A673 (cell line): ENCODE data around the gene RBSN. TPM values are rescaled to one million over a fixed set of nuclear protein-coding genes. Genes with fewer than 3 reads are reported as not detected.

Experiments
- BruUV-seq: library from RNA; stranded (reverse); fragments of 400-500 nt; replicated peaks from 2 replicates; lab custom pipeline; 2021; lab: Mats Ljungman, UMichigan
- CTCF ChIA-PET: fragments of 300-600 bp; sonication (Branson Sonifier 250); formaldehyde crosslinking; loops from one replicate; lab custom pipeline; 2022; ENCODE audit warnings: antibody characterized with exemption; lab: Charles Lee
- POLR2A ChIA-PET: fragments of 300-600 bp; sonication (Branson Sonifier 250); formaldehyde crosslinking; loops from one replicate; lab custom pipeline; 2022; ENCODE audit warnings: antibody characterized with exemption; ENCODE audit not compliant: low non-redundant PET; lab: Charles Lee
- DNase-seq: peaks from one replicate; pipeline ENCODE4 v3.0.0-alpha.2; 2015; ENCODE audit warnings: low spot score
- H3K27ac ChIP-seq: fragments of 200-600 bp; sonication (generic); 2 replicates; pipeline ENCODE4 v1.5.1; 2016; ENCODE audit warnings: mixed run types, low read depth, mild to moderate bottlenecking, mixed read lengths, antibody characterized with exemption, low read length; ENCODE audit not compliant: poor library complexity, severe bottlenecking
- H3K27me3 ChIP-seq: fragments of 200-600 bp; sonication (generic); replicated peaks from 2 replicates; pipeline ENCODE4 v1.6.1; 2017; ENCODE audit warnings: mixed run types, low read depth, mild to moderate bottlenecking, mixed read lengths, antibody characterized with exemption, low read length; ENCODE audit not compliant: insufficient read depth, poor library complexity
- H3K36me3 ChIP-seq: fragments of 200-600 bp; sonication (generic); 2 replicates; pipeline ENCODE4 v1.6.1; 2016; ENCODE audit warnings: mixed run types, mild to moderate bottlenecking, mixed read lengths, antibody characterized with exemption, low read length; ENCODE audit not compliant: insufficient read depth, poor library complexity, severe bottlenecking
- H3K4me1 ChIP-seq: fragments of 200-600 bp; sonication (generic); 2 replicates; pipeline ENCODE4 v1.6.1; 2017; ENCODE audit warnings: mixed run types, mild to moderate bottlenecking, mixed read lengths, antibody characterized with exemption, low read length; ENCODE audit not compliant: insufficient read depth, poor library complexity, severe bottlenecking
- H3K4me3 ChIP-seq: fragments of 200-600 bp; sonication (generic); 2 replicates; pipeline ENCODE4 v1.5.1; 2016; ENCODE audit warnings: low read depth, mixed run types, mild to moderate bottlenecking, mixed read lengths, low read length; ENCODE audit not compliant: poor library complexity, severe bottlenecking
- H3K9me3 ChIP-seq: fragments of 200-600 bp; sonication (generic); 2 replicates; pipeline ENCODE4 v1.6.1; 2016; ENCODE audit warnings: mixed run types, low read depth, mild to moderate bottlenecking, mixed read lengths, antibody characterized with exemption, low read length; ENCODE audit not compliant: poor library complexity, severe bottlenecking
- EZH2 ChIP-seq: fragments of 200-600 bp; sonication (generic); IDR thresholded peaks from 2 replicates; pipeline ENCODE4 v1.6.1; 2017; ENCODE audit warnings: borderline replicate concordance, low read depth, mild to moderate bottlenecking, mixed read lengths, antibody characterized with exemption, low read length; ENCODE audit not compliant: poor library complexity, severe bottlenecking
- intact Hi-C: fragments of 100-400 bp; cut with micrococcal nuclease; formaldehyde crosslinking; loops from one replicate; pipeline ENCODE4 v1.10.0; 2022; ENCODE audit not compliant: unreplicated experiment
- total RNA-seq: library from RNA; stranded (reverse); gene quantifications from 2 replicates; pipeline ENCODE4 v1.2.3, GENCODE V29; 2021
- TF ChIP-seq, protein P1 (sequence below): fragments of 300-800, 200-600 bp; sonication (generic); conservative IDR thresholded peaks from 2 replicates; pipeline ENCODE4 v1.5.1; 2017; ENCODE audit warnings: low read depth, mild to moderate bottlenecking, antibody characterized with exemption, low read length, moderate library complexity, mixed read lengths

The RBSN gene
- total RNA-seq, 1 experiment from 2014 or later: 31.2 TPM

GRCh38 chr3:15099364-15100098, 583 bp upstream of the RBSN start:
- intact Hi-C loops: loop anchor here (2.0 kb wide), 1 partner anchor 151 kb away; no protein-coding TSS in a partner anchor
- H3K9me3 ChIP-seq: no peaks in the 10 kb centered on the region
- H3K27ac ChIP-seq: peak overlapping the region; percentile 80
- peak overlapping the region; percentile 93 for H3K4me3 ChIP-seq
- H3K4me1 ChIP-seq: peaks cover 6% of the 10 kb centered on the region
- TSS peak; percentile 98 for BruUV-seq
- peaks cover 24% of the 10 kb centered on the region for H3K36me3 ChIP-seq
- TF ChIP-seq, protein P1, sequence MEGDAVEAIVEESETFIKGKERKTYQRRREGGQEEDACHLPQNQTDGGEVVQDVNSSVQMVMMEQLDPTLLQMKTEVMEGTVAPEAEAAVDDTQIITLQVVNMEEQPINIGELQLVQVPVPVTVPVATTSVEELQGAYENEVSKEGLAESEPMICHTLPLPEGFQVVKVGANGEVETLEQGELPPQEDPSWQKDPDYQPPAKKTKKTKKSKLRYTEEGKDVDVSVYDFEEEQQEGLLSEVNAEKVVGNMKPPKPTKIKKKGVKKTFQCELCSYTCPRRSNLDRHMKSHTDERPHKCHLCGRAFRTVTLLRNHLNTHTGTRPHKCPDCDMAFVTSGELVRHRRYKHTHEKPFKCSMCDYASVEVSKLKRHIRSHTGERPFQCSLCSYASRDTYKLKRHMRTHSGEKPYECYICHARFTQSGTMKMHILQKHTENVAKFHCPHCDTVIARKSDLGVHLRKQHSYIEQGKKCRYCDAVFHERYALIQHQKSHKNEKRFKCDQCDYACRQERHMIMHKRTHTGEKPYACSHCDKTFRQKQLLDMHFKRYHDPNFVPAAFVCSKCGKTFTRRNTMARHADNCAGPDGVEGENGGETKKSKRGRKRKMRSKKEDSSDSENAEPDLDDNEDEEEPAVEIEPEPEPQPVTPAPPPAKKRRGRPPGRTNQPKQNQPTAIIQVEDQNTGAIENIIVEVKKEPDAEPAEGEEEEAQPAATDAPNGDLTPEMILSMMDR: no peak
- no peak for TF ChIP-seq EZH2
- DNase-seq: no peak
- H3K27me3 ChIP-seq: no peaks in the 10 kb centered on the region
- ChIA-PET CTCF (interaction anchor here (0.9 kb wide), 1 partner anchor 8 kb away, joined by 3 read pairs; no protein-coding TSS in a partner anchor), POLR2A (no interaction called here)

DNA sequence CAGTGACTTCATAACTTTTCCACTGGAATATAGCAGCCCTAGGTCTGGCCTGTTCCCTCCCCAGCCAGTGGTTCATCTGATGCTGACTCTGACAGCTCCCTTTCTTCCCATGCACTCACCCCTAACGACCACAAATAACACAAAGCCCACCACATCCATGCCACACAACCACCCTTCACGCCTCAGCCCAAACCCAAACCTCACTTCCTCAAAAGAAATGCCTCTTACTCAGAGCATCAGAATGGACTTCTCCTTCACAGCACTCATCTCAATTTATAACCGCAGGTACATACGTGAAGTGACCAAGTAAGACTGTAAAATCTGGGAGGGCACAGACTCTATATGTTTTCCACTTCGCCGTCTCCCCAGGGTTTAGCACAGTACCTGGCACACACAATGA, 1.1 kb downstream of the RBSN start:
- no peaks in the 10 kb centered on the region for H3K27me3 ChIP-seq
- TF ChIP-seq, protein P1: no peak
- no peak for TF ChIP-seq EZH2
- H3K4me1 ChIP-seq: peaks cover 6% of the 10 kb centered on the region
- BruUV-seq: no TSS peak
- H3K9me3 ChIP-seq: no peaks in the 10 kb centered on the region
- POLR2A ChIA-PET: no interaction called here
- intact Hi-C loops: loop anchor here (2.0 kb wide), 1 partner anchor 149 kb away; no protein-coding TSS in a partner anchor
- peaks cover 30% of the 10 kb centered on the region for H3K36me3 ChIP-seq
- DNase-seq: no peak
- peak overlapping the region; percentile 80 for H3K27ac ChIP-seq
- H3K4me3 ChIP-seq: peak overlapping the region; percentile 93
- CTCF ChIA-PET: no interaction called here

DNA sequence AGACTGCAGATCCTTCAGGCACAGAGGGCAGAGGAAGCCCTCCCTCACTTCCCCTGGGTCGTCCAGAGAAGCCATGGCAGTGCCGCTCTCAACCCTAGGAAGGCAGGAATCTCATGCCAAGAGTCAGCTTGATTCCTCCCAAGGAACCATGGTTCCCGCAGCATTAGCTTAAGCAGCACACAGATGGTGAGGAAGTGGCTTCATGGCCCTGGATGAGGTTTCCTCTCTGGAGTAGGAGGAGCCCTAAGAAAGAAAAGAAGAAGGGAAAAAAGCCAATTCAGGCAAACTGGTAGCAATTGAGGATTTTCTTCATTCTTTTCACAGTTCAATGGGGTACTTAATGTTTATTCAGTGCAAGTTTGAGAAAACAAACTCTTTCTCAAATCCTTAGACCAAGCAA, 2.9 kb downstream of the RBSN start:
- Histone ChIP-seq H3K9me3 (no peaks in the 10 kb centered on the region), H3K4me1 (peaks cover 6% of the 10 kb centered on the region), H3K27ac (no peak overlapping the region), H3K4me3 (no peak overlapping the region), H3K36me3 (peaks cover 38% of the 10 kb centered on the region), H3K27me3 (no peaks in the 10 kb centered on the region)
- ChIA-PET CTCF (no interaction called here), POLR2A (no interaction called here)
- DNase-seq: no peak
- no TSS peak for BruUV-seq
- intact Hi-C loops: no loop called here
- no peak for TF ChIP-seq EZH2
- TF ChIP-seq, protein P1: no peak
